Omental fat pad (tissue), 4 donors: ENCODE data around the gene RNF13. TPM values are rescaled to one million over a fixed set of nuclear protein-coding genes. Genes with fewer than 3 reads are reported as not detected.
"Not testable (repeated sequence)": the region's sequence is repeated elsewhere in the genome, so short reads cannot be mapped to it uniquely, and the experiment has no call there.

Source experiments
- ATAC-seq: fragments of 150-250 bp; one replicate; pipeline ENCODE4 v1.9.1; 2016; ENCODE audit warnings: mild to moderate bottlenecking, moderate library complexity; ENCODE audit not compliant: low FRiP score
- DNase-seq: peaks from one replicate; pipeline ENCODE4 v3.0.0-alpha.2; 2019; ENCODE audit warnings: low spot score
- CTCF ChIP-seq, 3 donors: fragments of 450-650 bp; IDR thresholded peaks; one replicate each; pipeline ENCODE4 v1.5.1; 2016 to 2017; ENCODE audit warnings: antibody characterized with exemption in 3 of 3, mild to moderate bottlenecking in 3 of 3, moderate library complexity in 2 of 3
- total RNA-seq, 4 donors: library from RNA; depleted of rRNA; stranded (reverse); fragments of >200 nt; gene quantifications; one replicate each; pipeline ENCODE4 v1.1.0, GENCODE V29; 2016

The RNF13 gene
- total RNA-seq, 4 donors from 2014 or later = 77.7 to 105 (median 95.9) TPM

GRCh38 chr3:149881879-149882278 lies 68.9 kb downstream of the RNF13 start:
- DNase-seq (no peak), ATAC-seq (no peak)
- TF ChIP-seq CTCF (IDR thresholded peaks at IDR 0.05) = no peak

- no peak for TF ChIP-seq CTCF (IDR thresholded peaks at IDR 0.05)
- DNase-seq (no peak), ATAC-seq (no peak)
These were observed 70.1 kb downstream of the RNF13 start for GRCh38 chr3:149883134-149883533.

GRCh38 chr3:149883860-149884259 lies 70.8 kb downstream of the RNF13 start:
- ATAC-seq, DNase-seq: not testable (repeated sequence)

GRCh38 chr3:149884848-149885247 lies 71.8 kb downstream of the RNF13 start:
- not testable (repeated sequence) for DNase-seq, ATAC-seq

GRCh38 chr3:149886957-149887356 lies 73.9 kb downstream of the RNF13 start:
- TF ChIP-seq CTCF (IDR thresholded peaks at IDR 0.05) = no peak
- ATAC-seq (no peak), DNase-seq (no peak)

- ATAC-seq = no peak
- no peak for TF ChIP-seq CTCF (IDR thresholded peaks at IDR 0.05)
- DNase-seq = no peak
These were observed 78.6 kb downstream of the RNF13 start for GRCh38 chr3:149891621-149892020.

GRCh38 chr3:149892371-149892770 lies 79.4 kb downstream of the RNF13 start:
- no peak for DNase-seq
- no peak for ATAC-seq
- TF ChIP-seq CTCF (IDR thresholded peaks at IDR 0.05) = no peak

GRCh38 chr3:149894205-149894604 lies 81.2 kb downstream of the RNF13 start:
- DNase-seq (no peak), ATAC-seq (no peak)
- TF ChIP-seq CTCF (IDR thresholded peaks at IDR 0.05) = no peak
